HG02840 (cell line): ENCODE results near the gene SLC46A3.
"Not testable (repeated sequence)": the region's sequence is repeated elsewhere in the genome, so short reads cannot be mapped to it uniquely, and the experiment has no call there.

ENCODE experiments used
- ATAC-seq: cut with Tn5 transposase; IDR thresholded peaks from one replicate; pipeline ENCODE4 v1.9.1; 2021; ENCODE audit warnings: mild to moderate bottlenecking, moderate library complexity, moderate number of reproducible peaks; ENCODE audit not compliant: unreplicated experiment, low FRiP score

SLC46A3 gene

GRCh38 chr13:28685892-28686291, 32.9 kb downstream of the SLC46A3 start:
- no peak for ATAC-seq

GRCh38 chr13:28685114-28685513, 33.7 kb downstream of the SLC46A3 start:
- ATAC-seq: no peak

GRCh38 chr13:28684257-28684656, 34.5 kb downstream of the SLC46A3 start:
- ATAC-seq: no peak

- not testable (repeated sequence) for ATAC-seq
These were observed 35.6 kb downstream of the SLC46A3 start for GRCh38 chr13:28683169-28683568.

- no peak for ATAC-seq
These were observed 38.2 kb downstream of the SLC46A3 start for GRCh38 chr13:28680541-28680940.

GRCh38 chr13:28679628-28680027, 39.1 kb downstream of the SLC46A3 start:
- ATAC-seq: no peak

GRCh38 chr13:28678809-28679208, 40.0 kb downstream of the SLC46A3 start:
- ATAC-seq: no peak

GRCh38 chr13:28671126-28671792, 47.5 kb downstream of the SLC46A3 start:
- ATAC-seq: no peak

GRCh38 chr13:28666897-28667488, 51.8 kb downstream of the SLC46A3 start:
- no peak for ATAC-seq

- no peak for ATAC-seq
These were observed 59.2 kb downstream of the SLC46A3 start for GRCh38 chr13:28659621-28659970.

- peak; percentile 91 for ATAC-seq
These were observed 59.8 kb downstream of the SLC46A3 start, which contains the start of gene POMP for GRCh38 chr13:28658796-28659620. POMP (plus strand) TSS chr13:28659130; CDS start chr13:28659185, 55 bp downstream.

GRCh38 chr13:28658539-28658795, 60.3 kb downstream of the SLC46A3 start:
- peak; percentile 5 for ATAC-seq

- no peak for ATAC-seq
These were observed 60.8 kb downstream of the SLC46A3 start for GRCh38 chr13:28657784-28658538.

GRCh38 chr13:28655561-28655960, 63.2 kb downstream of the SLC46A3 start:
- ATAC-seq: no peak

- ATAC-seq: no peak
These were observed 64.5 kb downstream of the SLC46A3 start for GRCh38 chr13:28654276-28654675.

GRCh38 chr13:28653111-28653510, 65.7 kb downstream of the SLC46A3 start:
- no peak for ATAC-seq

- ATAC-seq: no peak
These were observed 66.9 kb downstream of the SLC46A3 start for GRCh38 chr13:28651810-28652401.

- no peak for ATAC-seq
These were observed 68.5 kb downstream of the SLC46A3 start for GRCh38 chr13:28650284-28650683.
